CD14-positive monocyte (primary cell): ENCODE results near the gene TMEM244. TPM values are rescaled to one million over a fixed set of nuclear protein-coding genes. Genes with fewer than 3 reads are reported as not detected.

Experiments used
- DNase-seq, 3 donors: peaks; one replicate each; pipeline ENCODE4 v3.0.0-alpha.2; 2011 to 2022
- H2AFZ ChIP-seq: 2 replicates; pipeline ENCODE4 v1.6.0; 2012; ENCODE audit warnings: mild to moderate bottlenecking, low read depth, low read length, inconsistent platforms; ENCODE audit not compliant: insufficient read depth, poor library complexity, severe bottlenecking
- H3K27ac ChIP-seq, 2 donors: 1 replicate in 1 of 2; 2 replicates in 1 of 2; pipeline ENCODE4 v1.5.1; 2012 to 2013; ENCODE audit warnings: low read length in 2 of 2, control low read depth in 1 of 2, inconsistent platforms in 1 of 2, low read depth in 1 of 2, mild to moderate bottlenecking in 1 of 2
- H3K27me3 ChIP-seq, 2 donors: one replicate each; pipeline versions ENCODE4 v1.6.0 to v1.6.1; 2011 to 2013; ENCODE audit warnings: low read length in 2 of 2; ENCODE audit not compliant: control insufficient read depth in 2 of 2, insufficient read depth in 2 of 2
- H3K36me3 ChIP-seq, 2 donors: replicated peaks in 1 of 2; 1 replicate in 1 of 2; 2 replicates in 1 of 2; pipeline versions ENCODE4 v1.5.1 to v1.6.1; 2012 to 2013; ENCODE audit warnings: low read length in 2 of 2, control low read depth in 1 of 2, inconsistent platforms in 1 of 2, mild to moderate bottlenecking in 1 of 2; ENCODE audit not compliant: insufficient read depth in 2 of 2, control insufficient read depth in 1 of 2
- H3K4me1 ChIP-seq, 2 donors: 1 replicate in 1 of 2; 2 replicates in 1 of 2; pipeline versions ENCODE4 v1.5.1 to v1.6.1; 2012 to 2013; ENCODE audit warnings: low read length in 2 of 2, control low read depth in 1 of 2, inconsistent platforms in 1 of 2, mild to moderate bottlenecking in 1 of 2, moderate library complexity in 1 of 2; ENCODE audit not compliant: insufficient read depth in 2 of 2, control insufficient read depth in 1 of 2
- H3K4me2 ChIP-seq: replicated peaks from 2 replicates; pipeline ENCODE3; 2012; ENCODE audit warnings: low read length, moderate library complexity, mild to moderate bottlenecking; ENCODE audit not compliant: poor library complexity, severe bottlenecking; ENCODE audit errors: extremely low read depth
- H3K4me3 ChIP-seq, 3 experiments: fragments of 200-600 bp in 1 of 3; sonication (generic) in 1 of 3; replicated peaks in 1 of 3; 1 replicate in 2 of 3; 2 replicates in 1 of 3; pipeline ENCODE4 v1.5.1; 2011 to 2013; ENCODE audit warnings: low read length in 3 of 3, mild to moderate bottlenecking in 3 of 3, control low read depth in 2 of 3, low read depth in 2 of 3, inconsistent platforms in 1 of 3, moderate library complexity in 1 of 3
- H3K79me2 ChIP-seq: 2 replicates; pipeline ENCODE4 v1.6.0; 2012; ENCODE audit warnings: mild to moderate bottlenecking, control low read depth, inconsistent platforms, low read length, moderate library complexity; ENCODE audit not compliant: insufficient read depth
- H3K9ac ChIP-seq: 2 replicates; pipeline ENCODE4 v1.6.0; 2017; ENCODE audit warnings: low read length, mild to moderate bottlenecking; ENCODE audit not compliant: insufficient read depth, poor library complexity, severe bottlenecking
- H3K9me3 ChIP-seq, 2 donors: replicated peaks in 1 of 2; 1 replicate in 1 of 2; 2 replicates in 1 of 2; pipeline versions ENCODE4 v1.5.1 to v1.6.1; 2012 to 2013; ENCODE audit warnings: low read length in 2 of 2, control low read depth in 1 of 2; ENCODE audit not compliant: control insufficient read depth in 1 of 2, insufficient read depth in 1 of 2
- H4K20me1 ChIP-seq: 2 replicates; pipeline ENCODE4 v1.6.0; 2012; ENCODE audit warnings: mild to moderate bottlenecking, low read length, control low read depth, moderate library complexity; ENCODE audit not compliant: insufficient read depth
- H3K27ac Mint-ChIP-seq, 7 donors: one replicate each; pipeline ENCODE4 v1.8.0; 2020; ENCODE audit warnings: mild to moderate bottlenecking in 7 of 7, mixed read lengths in 7 of 7, moderate library complexity in 6 of 7, inconsistent platforms in 2 of 7
- H3K27me3 Mint-ChIP-seq, 3 donors: one replicate each; pipeline ENCODE4 v1.8.0; 2021 to 2022; ENCODE audit warnings: low read depth in 3 of 3, mild to moderate bottlenecking in 3 of 3, mixed read lengths in 3 of 3, moderate library complexity in 3 of 3, inconsistent platforms in 1 of 3
- H3K36me3 Mint-ChIP-seq, 2 donors: one replicate each; pipeline ENCODE4 v1.8.0; 2020; ENCODE audit warnings: mixed read lengths in 2 of 2, inconsistent platforms in 1 of 2, mild to moderate bottlenecking in 1 of 2
- H3K4me1 Mint-ChIP-seq: one replicate; pipeline ENCODE4 v1.8.0; 2020; ENCODE audit warnings: mild to moderate bottlenecking, mixed read lengths
- H3K4me3 Mint-ChIP-seq, 2 donors: one replicate each; pipeline ENCODE4 v1.8.0; 2020; ENCODE audit warnings: mild to moderate bottlenecking in 2 of 2, mixed read lengths in 2 of 2, moderate library complexity in 1 of 2
- H3K9me3 Mint-ChIP-seq, 7 donors: one replicate each; pipeline ENCODE4 v1.8.0; 2020 to 2022; ENCODE audit warnings: mixed read lengths in 7 of 7, mild to moderate bottlenecking in 6 of 7, moderate library complexity in 6 of 7, inconsistent platforms in 2 of 7
- CTCF ChIP-seq: fragments of 200-600 bp; IDR thresholded peaks from one replicate; pipeline ENCODE4 v1.8.0; 2022; ENCODE audit warnings: antibody characterized with exemption, mild to moderate bottlenecking
- WGBS: methylation state at CpG from one replicate; pipeline ENCODE4 v1.1.5; 2013; ENCODE audit warnings: missing lambda C conversion rate; ENCODE audit not compliant: insufficient coverage; 5-methylcytosine and 5-hydroxymethylcytosine counted together
- intact Hi-C, 2 donors: fragments of 100-400 bp; cut with micrococcal nuclease; formaldehyde crosslinking; loops; one replicate each; pipeline versions ENCODE4 v1.15.0 to v1.15.1; 2023
- polyA plus RNA-seq, 3 donors: library from polyadenylated mRNA; depleted of rRNA in 1 of 3; unstranded in 2 of 3; stranded (reverse) in 1 of 3; fragments of 300-500 nt in 2 of 3; fragments of >200 nt in 1 of 3; fragmentation: Illumina TruSeq in 2 of 3; gene quantifications; 1 replicate in 2 of 3; 2 replicates in 1 of 3; pipeline ENCODE4 v1.2.3, GENCODE V29; 2012 to 2021
- small RNA-seq: library from RNA; depleted of rRNA; stranded (forward); fragments of <200 nt; gene quantifications from one replicate; pipeline ENCODE3, GENCODE V24; 2012; ENCODE audit warnings: low read depth; ENCODE audit not compliant: insufficient read length

TMEM244 gene
- polyA plus RNA-seq, 3 donors, result not detected

- peaks cover 0 to 1% (median 0%) of the 10 kb centered on the region in 3 donors for H3K27me3 Mint-ChIP-seq
- no peaks in the 10 kb centered on the region for H3K9me3 Mint-ChIP-seq
- H3K36me3 ChIP-seq, result no peaks in the 10 kb centered on the region
- no CpG with 5 or more reads among the region's 1 CpG for WGBS
- H2AFZ ChIP-seq, result no peak overlapping the region
- H3K27me3 ChIP-seq, result no peaks in the 10 kb centered on the region
- H3K4me3 ChIP-seq, result no peak overlapping the region
- no peak overlapping the region for H3K4me2 ChIP-seq
- no peak overlapping the region for H3K27ac ChIP-seq
- no peaks in the 10 kb centered on the region for H3K36me3 Mint-ChIP-seq
- no peak overlapping the region for H3K4me3 Mint-ChIP-seq
- H3K27ac Mint-ChIP-seq, result no peak overlapping the region
- TF ChIP-seq CTCF, result no peak
- H3K4me1 Mint-ChIP-seq, result peaks cover 2% of the 10 kb centered on the region
- no peaks in the 10 kb centered on the region for H3K79me2 ChIP-seq
- H3K4me1 ChIP-seq, result no peaks in the 10 kb centered on the region
- H3K9me3 ChIP-seq, result no peaks in the 10 kb centered on the region
- H3K9ac ChIP-seq, result no peak overlapping the region
- no peak for DNase-seq
- no peaks in the 10 kb centered on the region for H4K20me1 ChIP-seq
- intact Hi-C loops, result no loop called here
These were observed 75.4 kb downstream of the TMEM244 start for GRCh38 chr6:129785756-129786135.

GRCh38 chr6:129785047-129785755, 75.9 kb downstream of the TMEM244 start:
- H3K4me3 ChIP-seq, result no peak overlapping the region
- H3K27me3 Mint-ChIP-seq, result peaks cover 0 to 1% (median 0%) of the 10 kb centered on the region in 3 donors
- no peaks in the 10 kb centered on the region for H3K79me2 ChIP-seq
- H2AFZ ChIP-seq, result no peak overlapping the region
- H3K27me3 ChIP-seq, result no peaks in the 10 kb centered on the region
- no peaks in the 10 kb centered on the region for H3K36me3 ChIP-seq
- H3K4me2 ChIP-seq, result no peak overlapping the region
- no peak overlapping the region for H3K27ac ChIP-seq
- no peak overlapping the region for H3K9ac ChIP-seq
- 93% methylated on average over 2 of the region's 4 CpGs for WGBS
- no peak overlapping the region for H3K4me3 Mint-ChIP-seq
- intact Hi-C loops, result no loop called here
- no peaks in the 10 kb centered on the region for H3K9me3 ChIP-seq
- TF ChIP-seq CTCF, result no peak
- no peaks in the 10 kb centered on the region for H3K9me3 Mint-ChIP-seq
- no peak overlapping the region for H3K27ac Mint-ChIP-seq
- no peak for DNase-seq
- H4K20me1 ChIP-seq, result no peaks in the 10 kb centered on the region
- H3K36me3 Mint-ChIP-seq, result no peaks in the 10 kb centered on the region
- no peaks in the 10 kb centered on the region for H3K4me1 ChIP-seq
- H3K4me1 Mint-ChIP-seq, result no peaks in the 10 kb centered on the region

Small RNA genes within 50 kb of the gene (small RNA-seq; reads per million reads assigned to genes)
- not detected for gene AL451046.2

Other genes starting within 250 kb of the TMEM244 start
- 1 to 10 TPM; 3.7 to 5.6 (median 3.8) TPM for gene ARHGAP18, start 151.1 kb downstream of the TMEM244 start, polyA plus RNA-seq
- gene L3MBTL3, start 157.3 kb upstream of the TMEM244 start, polyA plus RNA-seq, result 1 to 10 TPM; 2.1 to 8.0 (median 3.7) TPM